Measurements from ENCODE around the gene TBC1D3I. TPM values are rescaled to one million over a fixed set of nuclear protein-coding genes. Genes with fewer than 3 reads are reported as not detected.
A peak's percentile ranks its signal among the peaks of the same experiment; 100 is the strongest.

Gene TBC1D3I
- total and polyA plus RNA-seq, 2 of the 13 experiments (the other 11 are each of a cell fraction or from before 2014, with no cell fraction given): 0.15 to 0.53 TPM

DNA sequence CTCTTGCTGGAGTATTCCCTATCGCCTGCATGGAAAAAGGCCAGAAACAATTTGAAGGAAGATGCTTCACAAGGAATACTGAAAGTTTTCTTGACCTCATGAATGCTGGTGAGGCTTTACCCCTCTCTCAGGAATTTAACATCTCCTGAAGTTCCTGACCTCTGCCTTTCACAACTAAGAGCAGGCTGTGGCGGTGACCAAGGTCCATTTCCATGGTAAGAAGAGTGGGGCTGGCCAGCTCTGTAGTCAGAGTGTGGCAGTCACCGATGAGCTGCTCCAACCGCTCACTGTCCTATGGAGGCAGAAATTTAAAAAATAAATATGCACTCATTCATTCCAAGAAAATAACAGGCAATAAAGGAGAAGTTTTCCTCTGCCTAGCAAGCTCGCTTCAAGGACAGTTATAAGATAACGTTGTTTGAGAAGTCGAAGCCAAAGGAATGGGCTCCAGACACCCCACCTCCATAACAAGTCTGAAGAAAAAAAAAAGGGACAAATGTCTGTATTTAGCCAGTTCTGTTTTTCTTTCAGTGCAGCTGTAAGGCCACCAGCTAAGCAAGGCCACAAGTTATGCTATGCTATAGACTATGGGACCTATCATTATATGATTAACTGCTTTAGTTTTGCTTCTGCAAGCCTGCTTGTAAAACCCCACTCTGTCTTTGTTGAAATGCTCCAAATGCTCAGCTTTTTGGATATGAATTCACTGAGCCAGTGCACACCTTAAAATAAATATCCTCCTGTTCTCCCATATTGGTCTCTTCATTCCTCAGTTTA, 59.5 kb downstream of the TBC1D3I start:
- no peak for DNase-seq (ENCODE audit: low spot score)
- no peak overlapping the region for H3K9ac ChIP-seq (ENCODE audit: insufficient read depth, low read depth, low read length)
- H3K4me3 ChIP-seq (replicated peaks in 1 of 3; ENCODE audit: insufficient read depth in 1 of 3, low read depth in 2 of 3, low read length in 3 of 3): no peak overlapping the region
- no TSS peak for BruUV-seq (replicated peaks)
- in situ Hi-C loops (cut with HindIII; ENCODE audit: extremely low pct_ligation_motif_present, low pct_unique_long_range_greater_than_20kb): no loop called here
- no peaks in the 10 kb centered on the region for H4K20me1 ChIP-seq (ENCODE audit: insufficient read depth, low read length)
- no peaks in the 10 kb centered on the region for H3K36me3 ChIP-seq (replicated peaks in 1 of 2; ENCODE audit: control insufficient read depth in 1 of 2, insufficient read depth in 2 of 2, low read length in 2 of 2)
- ChIA-PET POLR2A (no interaction called here), CTCF (ENCODE audit: low intra/inter-chr PET ratio, low total read pairs) (no interaction called here)
- FAIRE-seq: no peak
- no peaks in the 10 kb centered on the region for H3K9me3 ChIP-seq (ENCODE audit: low read length)
- intact Hi-C loops (cut with micrococcal nuclease; ENCODE audit: unreplicated experiment): no loop called here
- TF ChIP-seq TEAD3 (CRISPR knock-in tag; optimal IDR thresholded peaks at IDR 0.05; ENCODE audit: borderline replicate concordance) (no peak), HNF4A (CRISPR knock-in tag; IDR thresholded peaks at IDR 0.05) (0 out of 2 replicates have a peak, but pooled peaks have one; percentile 22)
- ATAC-seq: peak; percentile 73
- H3K27ac ChIP-seq (ENCODE audit: extremely low read length, insufficient read depth, low read length): no peak overlapping the region
- H3K27me3 ChIP-seq (ENCODE audit: control insufficient read depth in 1 of 2, insufficient read depth in 2 of 2, low read length in 2 of 2): no peaks in the 10 kb centered on the region; a peak in 2 of 5 replicates
- H3K79me2 ChIP-seq (ENCODE audit: insufficient read depth, low read length): no peaks in the 10 kb centered on the region
- WGBS (ENCODE audit: low lambda C conversion rate): 21% methylated on average over 7 of the region's 7 CpGs
- no peak overlapping the region for H3K4me2 ChIP-seq (ENCODE audit: low read depth, low read length)
- no peak overlapping the region for H2AFZ ChIP-seq (ENCODE audit: low read length)
- no peaks in the 10 kb centered on the region for H3K4me1 ChIP-seq (ENCODE audit: insufficient read depth, low read length)

Small RNA genes lying within 50 kb of the gene (small RNA-seq; reads per million reads assigned to genes)
- 0 reads per million in 3 experiments for gene AC243829.3 (ENCODE audit: insufficient read depth in 2 of 3, insufficient read length in 3 of 3, low read depth in 2 of 3, low replicate concordance in 1 of 3)
- gene AC243829.6 (ENCODE audit: insufficient read depth in 2 of 3, insufficient read length in 3 of 3, low read depth in 2 of 3, low replicate concordance in 1 of 3): 0 reads per million in 3 experiments
- 0 reads per million in 3 experiments for gene RF00019 (ENCODE audit: insufficient read depth in 2 of 3, insufficient read length in 3 of 3, low read depth in 2 of 3, low replicate concordance in 1 of 3)

Other genes with a start within 250 kb of the TBC1D3I start
- not detected in 2 replicates for gene CCL23, start 246.6 kb downstream of the TBC1D3I start, total RNA-seq (2016; rRNA removed; fragmentation: Illumina TruSeq; extraction: Trizol)
- gene CCL23, start 246.6 kb downstream of the TBC1D3I start, polyA plus RNA-seq (2011; rRNA removed): not detected in 2 replicates
- not detected in 2 replicates for gene CCL18, start 200.3 kb downstream of the TBC1D3I start, total RNA-seq (2016; rRNA removed; fragmentation: Illumina TruSeq; extraction: Trizol)
- gene CCL18, start 200.3 kb downstream of the TBC1D3I start, polyA plus RNA-seq (2011; rRNA removed): not detected in 2 replicates
- gene CCL3, start 174.4 kb downstream of the TBC1D3I start, total RNA-seq (2016; rRNA removed; fragmentation: Illumina TruSeq; extraction: Trizol): not detected in 2 replicates
- not detected in 2 replicates for gene CCL3, start 174.4 kb downstream of the TBC1D3I start, polyA plus RNA-seq (2011; rRNA removed)
- gene CCL4, start 160.7 kb downstream of the TBC1D3I start, total RNA-seq (2016; rRNA removed; fragmentation: Illumina TruSeq; extraction: Trizol): not detected in 2 replicates
- not detected in 2 replicates for gene CCL4, start 160.7 kb downstream of the TBC1D3I start, polyA plus RNA-seq (2011; rRNA removed)
- gene TBC1D3B, start 87.9 kb downstream of the TBC1D3I start, total RNA-seq (2016; rRNA removed; fragmentation: Illumina TruSeq; extraction: Trizol): 1.8 TPM in 1 of 2 replicates, not detected in the other
- 1.1 and 2.1 TPM in 2 replicates for gene TBC1D3B, start 87.9 kb downstream of the TBC1D3I start, polyA plus RNA-seq (2011; rRNA removed)
- gene CCL3L1, start 67.8 kb downstream of the TBC1D3I start, total RNA-seq (2016; rRNA removed; fragmentation: Illumina TruSeq; extraction: Trizol): not detected in 2 replicates
- not detected in 2 replicates for gene CCL3L1, start 67.8 kb downstream of the TBC1D3I start, polyA plus RNA-seq (2011; rRNA removed)
- gene CCL4L2, start 53.5 kb downstream of the TBC1D3I start, total RNA-seq (2016; rRNA removed; fragmentation: Illumina TruSeq; extraction: Trizol): not detected in 2 replicates
- gene CCL4L2, start 53.5 kb downstream of the TBC1D3I start, polyA plus RNA-seq (2011; rRNA removed): not detected in 2 replicates
- gene TBC1D3G, start 59.3 kb upstream of the TBC1D3I start, total RNA-seq (2016; rRNA removed; fragmentation: Illumina TruSeq; extraction: Trizol): not detected in 2 replicates
- gene TBC1D3G, start 59.3 kb upstream of the TBC1D3I start, polyA plus RNA-seq (2011; rRNA removed): not detected in 2 replicates
- 0.09 TPM in 1 of 2 replicates, not detected in the other for gene TBC1D3H, start 123.9 kb upstream of the TBC1D3I start, total RNA-seq (2016; rRNA removed; fragmentation: Illumina TruSeq; extraction: Trizol)
- not detected in 2 replicates for gene TBC1D3H, start 123.9 kb upstream of the TBC1D3I start, polyA plus RNA-seq (2011; rRNA removed)
- gene ZNHIT3, start 222.1 kb upstream of the TBC1D3I start, total RNA-seq (2016; rRNA removed; fragmentation: Illumina TruSeq; extraction: Trizol): 66.6 and 88.3 TPM in 2 replicates
- 60.9 and 77.4 TPM in 2 replicates for gene ZNHIT3, start 222.1 kb upstream of the TBC1D3I start, polyA plus RNA-seq (2011; rRNA removed)